Measurements from ENCODE around the gene PTPN6. TPM values are rescaled to one million over a fixed set of nuclear protein-coding genes. Genes with fewer than 3 reads are reported as not detected.

PTPN6 gene
- 13.7 TPM for total RNA-seq (2021; ENCODE audit: unreplicated experiment)
- polyA plus RNA-seq (2012; ENCODE audit: insufficient read length) = 26.1 TPM
- Bru-seq, nascent RNA = percentile 44 among the genes with signal in this experiment
- percentile 51 among the genes with signal in this experiment for BruChase-seq, experiment 1, labeled RNA remaining after a 2-hour chase
- BruChase-seq, experiment 2, labeled RNA remaining after a 6-hour chase = percentile 56 among the genes with signal in this experiment
- long read RNA-seq, transcript PTPN6-202 (16 exons, 2,159 nt) = major isoform, 8 of 26 reads
- long read RNA-seq, partial matches to known transcripts = 9 of 26 reads
- long read RNA-seq, other reads (novel, unspliced or antisense) = 9 of 26 reads

- POLR2A ChIA-PET = no interaction called here
- Histone ChIP-seq H3K36me3 (ENCODE audit: control insufficient read depth, insufficient read depth, low read length) (no peaks in the 10 kb centered on the region), H3K4me1 (ENCODE audit: control insufficient read depth, insufficient read depth, low read length) (peaks cover under 1% of the 10 kb centered on the region; the same call in 1 of the 2 replicates), H3K9me3 (ENCODE audit: control insufficient read depth, insufficient read depth, low read depth, low read length) (no peaks in the 10 kb centered on the region), H3K27me3 (ENCODE audit: control insufficient read depth, insufficient read depth, low read length) (no peaks in the 10 kb centered on the region), H3K4me3 (ENCODE audit: low read depth in 2 of 2, low read length in 2 of 2) (no peak within 1 kb of the TSS), H3K27ac (ENCODE audit: low read length) (no peak within 1 kb of the TSS)
- TF ChIP-seq CTCF (IDR thresholded peaks at IDR 0.05) (no peak), SIN3A (IDR thresholded peaks at IDR 0.05; ENCODE audit: borderline replicate concordance, insufficient read depth, low read depth, low read length) (no peak), REST (IDR thresholded peaks at IDR 0.05; ENCODE audit: insufficient read depth in 1 of 2, low read depth in 2 of 2, low read length in 1 of 2) (no peak), TCF7L2 (IDR thresholded peaks at IDR 0.05; ENCODE audit: low read depth, low read length) (no peak)
- intact Hi-C loops (cut with micrococcal nuclease; ENCODE audit: unreplicated experiment) = no loop called here
- CTCF ChIA-PET = no interaction called here
- BruUV-seq (replicated peaks) = no TSS peak
- no peak for DNase-seq (ENCODE audit: low read depth, low spot score)
- in situ Hi-C loops (cut with HindIII; ENCODE audit: low pct_unique_long_range_greater_than_20kb, low sequenced_read_pairs) = no loop called here
- no peak for ATAC-seq
Observed at GRCh38 chr12:6950811-6951540, at the start of gene PTPN6. TSS of gene PTPN6 (plus strand) at chr12:6951356. CDS start at chr12:6951513, 157 bp downstream.

DNA sequence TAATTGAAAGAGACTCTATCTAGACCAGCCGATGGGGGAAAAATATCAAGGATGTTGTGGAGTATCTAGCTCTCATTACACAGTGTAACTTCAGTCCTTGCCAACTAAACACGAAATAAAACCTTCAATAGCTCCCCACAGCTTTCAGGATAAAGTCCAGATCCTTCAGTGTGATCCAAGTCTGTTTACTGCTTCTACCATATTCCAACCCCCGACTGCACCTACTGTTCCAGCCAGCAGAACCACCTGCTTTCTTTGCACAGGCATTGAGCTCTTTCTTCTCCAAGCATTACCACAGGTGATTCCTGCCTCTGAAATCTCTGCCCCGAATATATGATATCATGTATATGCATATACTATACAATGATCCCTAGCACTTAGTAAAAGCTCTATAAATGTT lies 48.7 kb upstream of the PTPN6 start:
- no peaks in the 10 kb centered on the region for H3K27me3 ChIP-seq (ENCODE audit: control insufficient read depth, insufficient read depth, low read length)
- DNase-seq (ENCODE audit: low read depth, low spot score) (no peak), ATAC-seq (no peak)
- no peaks in the 10 kb centered on the region for H3K36me3 ChIP-seq (ENCODE audit: control insufficient read depth, insufficient read depth, low read length)
- ChIA-PET CTCF (no interaction called here), POLR2A (no interaction called here)
- in situ Hi-C loops (cut with HindIII; ENCODE audit: low pct_unique_long_range_greater_than_20kb, low sequenced_read_pairs) = no loop called here
- no peaks in the 10 kb centered on the region for H3K9me3 ChIP-seq (ENCODE audit: control insufficient read depth, insufficient read depth, low read depth, low read length)
- no peaks in the 10 kb centered on the region; the same call in 1 of the 2 replicates for H3K4me1 ChIP-seq (ENCODE audit: control insufficient read depth, insufficient read depth, low read length)
- no peak for TF ChIP-seq POLR2AphosphoS5 (IDR thresholded peaks at IDR 0.05; ENCODE audit: low read depth, low read length)
- no peak for TF ChIP-seq TCF7L2 (IDR thresholded peaks at IDR 0.05; ENCODE audit: low read depth, low read length)
- no peak for TF ChIP-seq SIN3A (IDR thresholded peaks at IDR 0.05; ENCODE audit: borderline replicate concordance, insufficient read depth, low read depth, low read length)
- no peak for TF ChIP-seq CTCF (IDR thresholded peaks at IDR 0.05)
- no peak for TF ChIP-seq REST (IDR thresholded peaks at IDR 0.05; ENCODE audit: insufficient read depth in 1 of 2, low read depth in 2 of 2, low read length in 1 of 2)
- no TSS peak for BruUV-seq (replicated peaks)
- intact Hi-C loops (cut with micrococcal nuclease; ENCODE audit: unreplicated experiment) = no loop called here
- no peak overlapping the region for H3K4me3 ChIP-seq (ENCODE audit: low read depth in 2 of 2, low read length in 2 of 2)
- H3K27ac ChIP-seq (ENCODE audit: low read length) = no peak overlapping the region

All from Panc1 (cell line).